HepG2 (cell line): Measurements from ENCODE around the gene ZNF500. TPM values are rescaled to one million over a fixed set of nuclear protein-coding genes. Genes with fewer than 3 reads are reported as not detected.

ENCODE experiments used
- ARID3A ChIP-seq: IDR thresholded peaks from 2 replicates; pipeline ENCODE4 v1.6.1; 2012; ENCODE audit warnings: low read depth, low read length, improper control_type of control experiment
- BRD4 ChIP-seq: sonication (generic); formaldehyde crosslinking; IDR thresholded peaks from 2 replicates; pipeline ENCODE4 v1.4.0; 2020; ENCODE audit warnings: missing genetic modification reagents
- DZIP1 ChIP-seq: sonication (generic); formaldehyde crosslinking; IDR thresholded peaks from 2 replicates; pipeline ENCODE4 v1.5.0; 2020; ENCODE audit warnings: mild to moderate bottlenecking, missing genetic modification reagents
- FOXC1 ChIP-seq: sonication (generic); formaldehyde crosslinking; IDR thresholded peaks from 2 replicates; pipeline ENCODE4 v1.8.0; 2022; ENCODE audit warnings: mild to moderate bottlenecking, missing genetic modification reagents, borderline replicate concordance
- HDAC6 ChIP-seq: fragments of 200-600 bp; sonication (generic); IDR thresholded peaks from 2 replicates; pipeline ENCODE4 v1.7.0; 2017; ENCODE audit warnings: mild to moderate bottlenecking, antibody characterized with exemption, low read length, low read depth
- MAX ChIP-seq: IDR thresholded peaks from 2 replicates; pipeline ENCODE4 v1.6.1; 2012; ENCODE audit warnings: inconsistent platforms
- MIXL1 ChIP-seq: IDR thresholded peaks from 2 replicates; pipeline ENCODE4 v1.6.1; 2016
- PHF8 ChIP-seq: sonication (generic); formaldehyde crosslinking; IDR thresholded peaks from 2 replicates; pipeline ENCODE4 v1.5.0; 2020; ENCODE audit warnings: missing genetic modification reagents
- REST ChIP-seq, 2 experiments: IDR thresholded peaks; 2 replicates each; pipeline ENCODE4 v1.6.1; 2011 to 2012; ENCODE audit warnings: low read length in 2 of 2, borderline replicate concordance in 1 of 2, low read depth in 1 of 2, mild to moderate bottlenecking in 1 of 2, moderate library complexity in 1 of 2
- SRY ChIP-seq: sonication (generic); formaldehyde crosslinking; IDR thresholded peaks from 2 replicates; pipeline ENCODE4 v1.8.0; 2022; ENCODE audit warnings: mild to moderate bottlenecking, missing genetic modification reagents
- TP53 ChIP-seq: sonication (generic); formaldehyde crosslinking; conservative IDR thresholded peaks from 2 replicates; pipeline ENCODE4 v1.4.0; 2020; ENCODE audit warnings: missing genetic modification reagents
- ZMYM2 ChIP-seq: sonication (generic); formaldehyde crosslinking; IDR thresholded peaks from 2 replicates; pipeline ENCODE4 v1.8.0; 2022; ENCODE audit warnings: mild to moderate bottlenecking, missing genetic modification reagents
- ZMYM3 ChIP-seq: sonication (generic); formaldehyde crosslinking; IDR thresholded peaks from 2 replicates; pipeline ENCODE4 v1.5.1; 2020; ENCODE audit warnings: mild to moderate bottlenecking, missing genetic modification reagents
- ZNF20 ChIP-seq: sonication (generic); formaldehyde crosslinking; IDR thresholded peaks from 2 replicates; pipeline ENCODE4 v1.4.0; 2020; ENCODE audit warnings: mild to moderate bottlenecking, moderate library complexity, missing genetic modification reagents
- ZNF280D ChIP-seq: sonication (generic); formaldehyde crosslinking; IDR thresholded peaks from 2 replicates; pipeline ENCODE4 v1.5.1; 2020; ENCODE audit warnings: mild to moderate bottlenecking, missing genetic modification reagents
- ZNF282 ChIP-seq: fragments of 450-650 bp; IDR thresholded peaks from 2 replicates; pipeline ENCODE4 v1.6.1; 2018; ENCODE audit not compliant: partially characterized antibody
- ZNF713 ChIP-seq: sonication (generic); formaldehyde crosslinking; IDR thresholded peaks from 2 replicates; pipeline ENCODE4 v1.4.0; 2020; ENCODE audit warnings: mild to moderate bottlenecking, missing genetic modification reagents
- ZNF839 ChIP-seq: sonication (generic); formaldehyde crosslinking; IDR thresholded peaks from 2 replicates; pipeline ENCODE4 v1.4.0; 2020; ENCODE audit warnings: missing genetic modification reagents, mild to moderate bottlenecking, borderline replicate concordance
- polyA plus RNA-seq, 8 experiments: library from polyadenylated mRNA; depleted of rRNA in 3 of 8; stranded (reverse) in 7 of 8; unstranded in 1 of 8; fragments of >200 nt; fragmentation: Illumina TruSeq in 4 of 8; extraction: Trizol in 4 of 8; gene quantifications; 2 replicates each; pipeline versions ENCODE4 v1.2.1 to v1.2.3, GENCODE V29; 2011 to 2016; ENCODE audit warnings: low read depth in 4 of 8, missing spikeins in 1 of 8, mixed read lengths in 1 of 8; ENCODE audit not compliant: insufficient read depth in 1 of 8
- total RNA-seq, 5 experiments: library from RNA; depleted of rRNA; stranded (reverse); fragments of >200 nt; fragmentation: Illumina TruSeq; extraction: Trizol; gene quantifications; 2 replicates each; pipeline ENCODE4 v1.2.3, GENCODE V29; 2016; ENCODE audit warnings: low read depth in 1 of 5

Gene ZNF500
- total and polyA plus RNA-seq, 2 of the 13 experiments (the other 11 are each of a cell fraction or from before 2014, with no cell fraction given): 6.1 to 12.2 TPM

GRCh38 chr16:4766875-4767628 lies at the start of gene ZNF500 (continued):
- TF ChIP-seq REST (IDR thresholded peaks at IDR 0.05; ENCODE audit: borderline replicate concordance in 1 of 2, low read depth in 1 of 2, low read length in 2 of 2) (no peak), ZNF282 (no peak), ZNF839 (CRISPR knock-in tag) (no peak; the same call in 1 of the 2 replicates), BRD4 (CRISPR knock-in tag) (0 out of 2 replicates have a peak, but pooled peaks have one; percentile 44), DZIP1 (CRISPR knock-in tag) (no peak), TP53 (CRISPR knock-in tag) (peak; percentile 40; the same call in 1 of the 2 replicates), HDAC6 (no peak), ZMYM2 (CRISPR knock-in tag) (peak; percentile 93), MAX (peak; percentile 74; the same call in 1 of the 2 replicates), MIXL1 (CRISPR knock-in tag) (peak; percentile 77), ARID3A (no peak), SRY (CRISPR knock-in tag) (peak; percentile 77; the same call in 1 of the 2 replicates), FOXC1 (CRISPR knock-in tag) (peak; percentile 88; the same call in 1 of the 2 replicates), ZNF20 (CRISPR knock-in tag) (no peak; the same call in 1 of the 2 replicates), ZMYM3 (CRISPR knock-in tag) (peak; percentile 95; the same call in 1 of the 2 replicates), ZNF280D (CRISPR knock-in tag) (peak; percentile 96), ZNF713 (CRISPR knock-in tag) (no peak), PHF8 (CRISPR knock-in tag) (peak; percentile 96)
